ENCODE measurements around the gene SPEF1. TPM values are rescaled to one million over a fixed set of nuclear protein-coding genes. Genes with fewer than 3 reads are reported as not detected.

Gene SPEF1
- polyA plus RNA-seq, 3 donors = 0.09 TPM; not detected in 2

DNA sequence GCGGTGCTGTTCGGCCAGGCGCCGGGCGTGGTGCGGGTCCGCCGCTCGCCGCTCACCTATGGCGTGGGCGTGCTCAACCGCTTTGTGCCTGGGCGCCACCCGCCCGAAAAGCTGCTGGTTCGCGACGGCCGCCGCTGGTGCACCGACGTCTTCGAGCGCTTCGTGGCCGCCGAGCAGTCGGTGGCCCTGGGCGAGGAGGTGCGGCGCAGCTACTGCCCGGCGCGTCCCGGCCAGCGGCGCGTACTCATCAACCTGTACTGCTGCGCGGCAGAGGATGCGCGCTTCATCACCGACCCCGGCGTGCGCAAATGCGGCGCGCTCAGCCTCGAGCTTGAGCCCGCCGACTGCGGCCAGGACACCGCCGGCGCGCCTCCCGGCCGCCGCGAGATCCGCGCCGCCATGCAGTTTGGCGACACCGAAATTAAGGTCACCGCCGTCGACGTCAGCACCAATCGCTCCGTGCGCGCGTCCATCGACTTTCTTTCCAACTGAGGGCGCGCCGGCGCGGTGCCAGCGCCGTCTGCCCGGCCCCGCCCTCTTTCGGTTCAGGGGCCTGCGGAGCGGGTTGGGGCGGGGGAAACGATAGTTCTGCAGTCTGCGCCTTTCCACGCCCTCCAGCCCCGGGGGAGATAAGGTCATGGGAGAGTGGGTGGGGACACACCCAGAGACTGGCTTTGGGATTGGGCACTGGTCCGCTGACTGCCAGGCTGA, 29.4 kb downstream of the SPEF1 start:
- DNase-seq = peak; percentile 34 to 49 (median 38)
- H3K4me3 ChIP-seq (replicated peaks in 1 of 3; ENCODE audit: low read depth in 2 of 3, low read length in 3 of 3) = peak overlapping the region in 2 of 3 experiments; percentile 13 to 64
- peaks cover 2 to 9% (median 5%) of the 10 kb centered on the region in 3 donors for H3K27me3 Mint-ChIP-seq (ENCODE audit: low read depth in 3 of 3)
- no peaks in the 10 kb centered on the region for H3K9me3 Mint-ChIP-seq
- peak overlapping the region; percentile 75 for H3K4me3 Mint-ChIP-seq
- H3K4me1 Mint-ChIP-seq = peaks cover 18% of the 10 kb centered on the region
- peaks cover 33 to 49% of the 10 kb centered on the region in 2 donors for H3K36me3 ChIP-seq (replicated peaks in 1 of 2; ENCODE audit: control insufficient read depth in 1 of 2, insufficient read depth in 2 of 2, low read length in 2 of 2)
- no peaks in the 10 kb centered on the region for H3K9me3 ChIP-seq (replicated peaks in 1 of 2; ENCODE audit: control insufficient read depth in 1 of 2, insufficient read depth in 1 of 2, low read length in 2 of 2)
- H2AFZ ChIP-seq (ENCODE audit: insufficient read depth, low read depth, low read length, poor library complexity, severe bottlenecking) = peak overlapping the region; percentile 21
- WGBS (ENCODE audit: insufficient coverage) = 57% methylated on average over 85 of the region's 95 CpGs
- H3K9ac ChIP-seq (ENCODE audit: insufficient read depth, low read length, poor library complexity, severe bottlenecking) = peak overlapping the region; percentile 27
- peaks cover 23% of the 10 kb centered on the region for H3K79me2 ChIP-seq (ENCODE audit: insufficient read depth, low read length)
- intact Hi-C loops (cut with micrococcal nuclease) = no loop called here
- H3K27me3 ChIP-seq (ENCODE audit: control insufficient read depth in 2 of 2, insufficient read depth in 2 of 2, low read length in 2 of 2) = no peaks in the 10 kb centered on the region
- peaks cover 40 to 48% of the 10 kb centered on the region in 2 donors for H3K36me3 Mint-ChIP-seq
- H3K27ac ChIP-seq (ENCODE audit: low read depth in 1 of 2, low read length in 2 of 2) = no peak overlapping the region
- H3K27ac Mint-ChIP-seq = peak overlapping the region in 5 of 7 donors; percentile 1 to 83 (median 57)
- peaks cover 38% of the 10 kb centered on the region for H4K20me1 ChIP-seq (ENCODE audit: insufficient read depth, low read length)
- H3K4me2 ChIP-seq (replicated peaks; ENCODE audit: extremely low read depth, low read length, poor library complexity, severe bottlenecking) = peak overlapping the region; percentile 69
- TF ChIP-seq, protein P1, sequence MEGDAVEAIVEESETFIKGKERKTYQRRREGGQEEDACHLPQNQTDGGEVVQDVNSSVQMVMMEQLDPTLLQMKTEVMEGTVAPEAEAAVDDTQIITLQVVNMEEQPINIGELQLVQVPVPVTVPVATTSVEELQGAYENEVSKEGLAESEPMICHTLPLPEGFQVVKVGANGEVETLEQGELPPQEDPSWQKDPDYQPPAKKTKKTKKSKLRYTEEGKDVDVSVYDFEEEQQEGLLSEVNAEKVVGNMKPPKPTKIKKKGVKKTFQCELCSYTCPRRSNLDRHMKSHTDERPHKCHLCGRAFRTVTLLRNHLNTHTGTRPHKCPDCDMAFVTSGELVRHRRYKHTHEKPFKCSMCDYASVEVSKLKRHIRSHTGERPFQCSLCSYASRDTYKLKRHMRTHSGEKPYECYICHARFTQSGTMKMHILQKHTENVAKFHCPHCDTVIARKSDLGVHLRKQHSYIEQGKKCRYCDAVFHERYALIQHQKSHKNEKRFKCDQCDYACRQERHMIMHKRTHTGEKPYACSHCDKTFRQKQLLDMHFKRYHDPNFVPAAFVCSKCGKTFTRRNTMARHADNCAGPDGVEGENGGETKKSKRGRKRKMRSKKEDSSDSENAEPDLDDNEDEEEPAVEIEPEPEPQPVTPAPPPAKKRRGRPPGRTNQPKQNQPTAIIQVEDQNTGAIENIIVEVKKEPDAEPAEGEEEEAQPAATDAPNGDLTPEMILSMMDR (IDR thresholded peaks at IDR 0.05) = no peak
- peaks cover 9 to 30% of the 10 kb centered on the region in 2 donors for H3K4me1 ChIP-seq (ENCODE audit: control insufficient read depth in 1 of 2, insufficient read depth in 2 of 2, low read length in 2 of 2)

DNA sequence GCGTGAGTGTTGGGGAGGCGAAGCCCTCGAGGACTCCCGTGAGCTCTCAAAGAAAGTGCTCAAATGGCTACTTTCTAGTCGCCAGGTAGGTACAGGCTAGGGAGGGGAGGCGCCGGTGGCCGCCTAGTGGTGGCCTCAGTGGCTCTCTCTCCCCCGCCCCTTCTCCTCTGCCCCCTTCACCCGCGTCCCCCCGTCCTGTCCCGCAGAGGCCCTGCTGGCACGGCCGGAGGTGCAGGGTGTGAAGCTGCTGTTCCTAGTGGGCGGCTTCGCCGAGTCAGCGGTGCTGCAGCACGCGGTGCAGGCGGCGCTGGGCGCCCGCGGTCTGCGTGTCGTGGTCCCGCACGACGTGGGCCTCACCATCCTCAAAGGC, 30.0 kb downstream of the SPEF1 start:
- Histone ChIP-seq H4K20me1 (ENCODE audit: insufficient read depth, low read length) (peaks cover 35% of the 10 kb centered on the region), H3K36me3 (replicated peaks in 1 of 2; ENCODE audit: control insufficient read depth in 1 of 2, insufficient read depth in 2 of 2, low read length in 2 of 2) (peaks cover 31 to 44% of the 10 kb centered on the region in 2 donors), H3K4me1 (ENCODE audit: control insufficient read depth in 1 of 2, insufficient read depth in 2 of 2, low read length in 2 of 2) (peaks cover 5 to 27% of the 10 kb centered on the region in 2 donors), H2AFZ (ENCODE audit: insufficient read depth, low read depth, low read length, poor library complexity, severe bottlenecking) (no peak overlapping the region), H3K79me2 (ENCODE audit: insufficient read depth, low read length) (peaks cover 17% of the 10 kb centered on the region), H3K27me3 (ENCODE audit: control insufficient read depth in 2 of 2, insufficient read depth in 2 of 2, low read length in 2 of 2) (no peaks in the 10 kb centered on the region), H3K9ac (ENCODE audit: insufficient read depth, low read length, poor library complexity, severe bottlenecking) (no peak overlapping the region), H3K9me3 (replicated peaks in 1 of 2; ENCODE audit: control insufficient read depth in 1 of 2, insufficient read depth in 1 of 2, low read length in 2 of 2) (no peaks in the 10 kb centered on the region), H3K4me3 (replicated peaks in 1 of 3; ENCODE audit: low read depth in 2 of 3, low read length in 3 of 3) (peak overlapping the region in 1 of 3 experiments; percentile 64), H3K27ac (ENCODE audit: low read depth in 1 of 2, low read length in 2 of 2) (no peak overlapping the region), H3K4me2 (replicated peaks; ENCODE audit: extremely low read depth, low read length, poor library complexity, severe bottlenecking) (peak overlapping the region; percentile 69)
- TF ChIP-seq, protein P1 (IDR thresholded peaks at IDR 0.05) = no peak
- Mint-ChIP-seq H3K36me3 (peaks cover 35 to 43% of the 10 kb centered on the region in 2 donors), H3K9me3 (no peaks in the 10 kb centered on the region), H3K27me3 (ENCODE audit: low read depth in 3 of 3) (peaks cover 2 to 10% (median 7%) of the 10 kb centered on the region in 3 donors), H3K27ac (no peak overlapping the region), H3K4me1 (peaks cover 14% of the 10 kb centered on the region), H3K4me3 (no peak overlapping the region)
- WGBS (ENCODE audit: insufficient coverage) = 87% methylated on average over 25 of the region's 31 CpGs
- intact Hi-C loops (cut with micrococcal nuclease) = no loop called here
- DNase-seq = no peak
